K562 (cell line): ENCODE data around the gene DAPK1. TPM values are rescaled to one million over a fixed set of nuclear protein-coding genes. Genes with fewer than 3 reads are reported as not detected.

ENCODE experiments used
- ATAC-seq: fragments of 200-7000 bp; cut with Tn5 transposase; 3 replicates; pipeline ENCODE4 v1.9.1; 2020; ENCODE audit warnings: moderate library complexity
- BruUV-seq: library from RNA; stranded (reverse); fragments of 400-500 nt; replicated peaks from 2 replicates; lab custom pipeline; 2021; lab: Mats Ljungman, UMichigan
- CTCF ChIA-PET: fragments of 300-600 bp; formaldehyde crosslinking; extraction: SDS; loops from one replicate; lab custom pipeline; 2021; ENCODE audit warnings: low intra/inter-chr PET ratio; lab: Yijun Ruan, JAX
- POLR2A ChIA-PET: fragments of 300-600, 350-650 bp; sonication (Branson Sonifier 250); formaldehyde crosslinking; extraction: SDS; loops from one replicate; lab custom pipeline; 2021; ENCODE audit warnings: antibody characterized with exemption, inconsistent platforms; lab: Yijun Ruan, JAX
- DNase-seq, 4 experiments: peaks; one replicate each; pipeline versions ENCODE4 v3.0.0 to v3.0.0-alpha.2; 2011 to 2018; ENCODE audit warnings: low spot score in 3 of 4, mixed read lengths in 3 of 4; ENCODE audit errors: extremely low read depth in 1 of 4
- FAIRE-seq: peaks from 2 replicates; lab custom pipeline; 2011; peaks lifted over from hg19 to GRCh38; lab: Jason Lieb, UNC
- H2AFZ ChIP-seq: 2 replicates; pipeline ENCODE4 v1.6.0; 2011; ENCODE audit warnings: low read depth, low read length, control low read depth, inconsistent platforms
- H3K27ac ChIP-seq: fragments of 200-600 bp; 3 replicates; pipeline ENCODE4 v1.8.0; 2011; ENCODE audit warnings: low read depth, mild to moderate bottlenecking, control low read depth, inconsistent platforms, low read length, moderate library complexity, mixed read lengths; ENCODE audit errors: extremely low read depth
- H3K27me3 ChIP-seq, 2 experiments: fragments of 300-600 bp in 1 of 2; 2 replicates in 1 of 2; 3 replicates in 1 of 2; pipeline versions ENCODE4 v1.6.0 to v1.8.0; 2011; ENCODE audit warnings: inconsistent platforms in 2 of 2, low read length in 2 of 2, mild to moderate bottlenecking in 1 of 2, mixed read lengths in 1 of 2, moderate library complexity in 1 of 2; ENCODE audit not compliant: control insufficient read depth in 2 of 2, insufficient read depth in 2 of 2
- H3K36me3 ChIP-seq: fragments of 300-600 bp; 3 replicates; pipeline ENCODE4 v1.8.0; 2011; ENCODE audit warnings: mild to moderate bottlenecking, low read length, inconsistent platforms; ENCODE audit not compliant: control insufficient read depth, insufficient read depth
- H3K4me1 ChIP-seq, 2 experiments: fragments of 200-600 bp in 1 of 2; replicated peaks in 1 of 2; 2 replicates in 1 of 2; 3 replicates in 1 of 2; pipeline versions ENCODE4 v1.5.1 to v1.8.0; 2011; ENCODE audit warnings: inconsistent platforms in 2 of 2, low read length in 2 of 2, mild to moderate bottlenecking in 1 of 2, mixed read lengths in 1 of 2, moderate library complexity in 1 of 2; ENCODE audit not compliant: control insufficient read depth in 2 of 2, insufficient read depth in 2 of 2
- H3K4me2 ChIP-seq: 2 replicates; pipeline ENCODE4 v1.6.1; 2011; ENCODE audit warnings: low read length, control low read depth, inconsistent platforms, mixed read lengths; ENCODE audit not compliant: insufficient read depth
- H3K4me3 ChIP-seq: fragments of 200-600 bp; sonication (generic), shearing (Covaris generic); 2 replicates; pipeline ENCODE4 v1.5.1; 2016; ENCODE audit warnings: control low read depth, inconsistent platforms
- H3K79me2 ChIP-seq: fragments of 200-600 bp; 3 replicates; pipeline ENCODE4 v1.8.0; 2011; ENCODE audit warnings: low read length, inconsistent platforms; ENCODE audit not compliant: control insufficient read depth, insufficient read depth
- H3K9ac ChIP-seq, 2 experiments: 2 replicates each; pipeline versions ENCODE4 v1.6.0 to v1.6.1; 2011; ENCODE audit warnings: low read depth in 2 of 2, low read length in 2 of 2, control low read depth in 1 of 2, inconsistent platforms in 1 of 2, mild to moderate bottlenecking in 1 of 2, mixed read lengths in 1 of 2; ENCODE audit not compliant: insufficient read depth in 1 of 2
- H3K9me1 ChIP-seq: one replicate; pipeline ENCODE4 v1.6.0; 2011; ENCODE audit warnings: inconsistent platforms, mild to moderate bottlenecking, low read length, moderate library complexity; ENCODE audit not compliant: control insufficient read depth, insufficient read depth
- H3K9me3 ChIP-seq: replicated peaks from 2 replicates; pipeline ENCODE4 v1.5.1; 2011; ENCODE audit warnings: low read depth, low read length, inconsistent platforms; ENCODE audit not compliant: control insufficient read depth, insufficient read depth
- H4K20me1 ChIP-seq: replicated peaks from 2 replicates; pipeline ENCODE4 v1.6.1; 2011; ENCODE audit warnings: low read length, inconsistent platforms, mixed read lengths; ENCODE audit not compliant: control insufficient read depth, insufficient read depth
- ATF6 ChIP-seq: sonication (generic); formaldehyde crosslinking; IDR thresholded peaks from 2 replicates; pipeline ENCODE4 v1.4.0; 2020; ENCODE audit warnings: mild to moderate bottlenecking, missing genetic modification reagents
- C11orf30 ChIP-seq: fragments of 450-650 bp; IDR thresholded peaks from 2 replicates; pipeline ENCODE4 v1.6.1; 2016; ENCODE audit warnings: low read depth, mild to moderate bottlenecking
- CHD1 ChIP-seq: fragments of 200-600 bp; sonication (generic); IDR thresholded peaks from one replicate; pipeline ENCODE4 v1.6.1; 2012; ENCODE audit warnings: mild to moderate bottlenecking, moderate library complexity, low read length, inconsistent platforms
- EHMT2 ChIP-seq: fragments of 450-650 bp; IDR thresholded peaks from 2 replicates; pipeline ENCODE4 v1.6.1; 2018; ENCODE audit warnings: antibody characterized with exemption
- MAFK ChIP-seq: IDR thresholded peaks from 2 replicates; pipeline ENCODE4 v1.6.1; 2011; ENCODE audit warnings: low read length, improper control_type of control experiment
- MED1 ChIP-seq: sonication (generic); formaldehyde crosslinking; IDR thresholded peaks from 2 replicates; pipeline ENCODE4 v1.8.1; 2023; ENCODE audit warnings: missing genetic modification reagents, borderline replicate concordance
- NFE2 ChIP-seq: IDR thresholded peaks from 2 replicates; pipeline ENCODE4 v1.6.1; 2014; ENCODE audit warnings: antibody characterized with exemption, low read depth
- NFE2L1 ChIP-seq: fragments of 450-650 bp; IDR thresholded peaks from 2 replicates; pipeline ENCODE4 v1.6.1; 2016; ENCODE audit warnings: missing genetic modification characterization, low read depth, mild to moderate bottlenecking, missing compliant biosample characterization, moderate library complexity, borderline replicate concordance
- ZC3H11A ChIP-seq: IDR thresholded peaks from 2 replicates; pipeline ENCODE4 v1.6.1; 2012; ENCODE audit warnings: low read depth, low read length, improper control_type of control experiment
- ZNF12 ChIP-seq: sonication (generic); formaldehyde crosslinking; IDR thresholded peaks from 2 replicates; pipeline ENCODE4 v1.4.0; 2020; ENCODE audit warnings: mild to moderate bottlenecking, missing genetic modification reagents
- ZNF121 ChIP-seq: sonication (generic); formaldehyde crosslinking; conservative IDR thresholded peaks from 2 replicates; pipeline ENCODE4 v1.8.0; 2022; ENCODE audit warnings: missing genetic modification reagents
- ZNF316 ChIP-seq: fragments of 450-650 bp; IDR thresholded peaks from 2 replicates; pipeline ENCODE4 v1.6.1; 2016
- ZNF740 ChIP-seq, 3 experiments: fragments of 200-800 bp in 1 of 3; sonication (Bioruptor generic) in 1 of 3; sonication (generic) in 1 of 3; formaldehyde crosslinking in 1 of 3; IDR thresholded peaks; 2 replicates each; pipeline versions ENCODE4 v1.6.1 to v1.8.0; 2016 to 2022; ENCODE audit warnings: mild to moderate bottlenecking in 2 of 3, missing compliant biosample characterization in 2 of 3, missing genetic modification characterization in 2 of 3, missing genetic modification reagents in 1 of 3
- ZNF778 ChIP-seq: fragments of 450-650 bp; formaldehyde crosslinking; IDR thresholded peaks from 2 replicates; pipeline ENCODE4 v1.4.0; 2020; ENCODE audit warnings: mild to moderate bottlenecking, moderate library complexity
- WGBS: fragments of 100-300 bp; shearing (Covaris generic); methylation state at CpG from one replicate; pipeline ENCODE4 v1.1.6; 2016; ENCODE audit warnings: low coverage, mixed read lengths; ENCODE audit not compliant: insufficient coverage; ENCODE audit errors: missing lambda C conversion rate; 5-methylcytosine and 5-hydroxymethylcytosine counted together
- in situ Hi-C: fragments of 300-500 bp; cut with MboI; formaldehyde crosslinking; loops from 4 replicates; pipeline ENCODE4 v1.15.0; 2018; ENCODE audit warnings: inconsistent platforms, mixed read lengths
- intact Hi-C: fragments of 100-400 bp; cut with micrococcal nuclease; formaldehyde crosslinking; loops from 2 replicates; pipeline ENCODE4 v1.14.2; 2022
- polyA plus RNA-seq, 8 experiments: library from polyadenylated mRNA; depleted of rRNA in 4 of 8; stranded (reverse) in 5 of 8; unstranded in 3 of 8; fragments of >200 nt; fragmentation: Nextera tagmentation in 2 of 8; fragmentation: Illumina TruSeq in 1 of 8; extraction: Ambion mirVana in 2 of 8; extraction: Trizol in 1 of 8; gene quantifications; 2 replicates each; pipeline versions ENCODE4 v1.2.1 to v1.2.3, GENCODE V29; 2011 to 2014; ENCODE audit warnings: inconsistent platforms in 1 of 8, missing spikeins in 1 of 8
- total RNA-seq, 7 experiments: library from RNA; depleted of rRNA in 6 of 7; stranded (reverse); fragments of >200 nt in 6 of 7; fragmentation: Illumina TruSeq in 2 of 7; extraction: Trizol in 2 of 7; gene quantifications; 2 replicates each; pipeline versions ENCODE4 v1.2.1 to v1.2.3, GENCODE V29; 2011 to 2021; ENCODE audit warnings: low replicate concordance in 1 of 7
- TF ChIP-seq, protein P1 (sequence below): fragments of 250-450 bp; sonication (Bioruptor Pico); IDR thresholded peaks from 2 replicates; pipeline ENCODE4 v1.8.0; 2022; ENCODE audit warnings: moderate library complexity, mild to moderate bottlenecking, inconsistent platforms

The DAPK1 gene
- total and polyA plus RNA-seq, 9 of the 15 experiments (the other 6 are each of a cell fraction or from before 2014, with no cell fraction given): 1.7 to 26.4 (median 15.8) TPM

GRCh38 chr9:87685871-87686519 is 188.3 kb downstream of the DAPK1 start:
- peak overlapping the region; percentile 17; the same call in 1 of the 2 replicates for H2AFZ ChIP-seq
- H3K36me3 ChIP-seq: peaks cover 30% of the 10 kb centered on the region; the same call in 2 of the 3 replicates
- H3K9me3 ChIP-seq: no peaks in the 10 kb centered on the region
- no peak overlapping the region for H3K4me2 ChIP-seq
- 62% methylated on average over 12 of the region's 14 CpGs for WGBS
- H3K27me3 ChIP-seq: no peaks in the 10 kb centered on the region
- no peaks in the 10 kb centered on the region for H4K20me1 ChIP-seq
- DNase-seq: peak in 3 of 4 experiments; percentile 16 to 18 (median 18)
- no peak overlapping the region for H3K4me3 ChIP-seq
- H3K79me2 ChIP-seq: no peaks in the 10 kb centered on the region
- H3K4me1 ChIP-seq: peaks cover 10 to 14% of the 10 kb centered on the region in 2 experiments; a peak in 4 of 5 replicates
- no peak for FAIRE-seq
- ATAC-seq: peak; percentile 51
- H3K27ac ChIP-seq: no peak overlapping the region
- H3K9me1 ChIP-seq: no peaks in the 10 kb centered on the region
- in situ Hi-C loops: loop anchor here (25.0 kb wide), 1 partner anchor 626 kb away; no protein-coding TSS in a partner anchor
- CTCF ChIA-PET: interaction anchor here (4.1 kb wide), 1 partner anchor 127 kb away, joined by 21 read pairs; no protein-coding TSS in a partner anchor
- H3K9ac ChIP-seq: peak overlapping the region in 1 of 2 experiments; percentile 61; a peak in 2 of 4 replicates
- intact Hi-C loops: loop anchor here (2.0 to 10.0 kb wide), 2 partner anchors 41 to 359 kb away; partner anchors contain the start of gene CTSL
- POLR2A ChIA-PET: interaction anchor here (1.5 kb wide), 1 partner anchor 28 kb away, joined by 5 read pairs; no protein-coding TSS in a partner anchor
- no TSS peak for BruUV-seq
- no peak for TF ChIP-seq ZNF778 (CRISPR knock-in tag)
- peak; percentile 5; the same call in 1 of the 2 replicates for TF ChIP-seq MAFK
- peak; percentile 35; the same call in 1 of the 2 replicates for TF ChIP-seq C11orf30
- TF ChIP-seq ZC3H11A: no peak
- no peak for TF ChIP-seq ZNF740 (CRISPR knock-in tag; IDR thresholded peaks at IDR 0.05)
- no peak for TF ChIP-seq ZNF740 (tag; IDR thresholded peaks at IDR 0.05)
- peak; percentile 52 for TF ChIP-seq NFE2
- TF ChIP-seq, protein P1, sequence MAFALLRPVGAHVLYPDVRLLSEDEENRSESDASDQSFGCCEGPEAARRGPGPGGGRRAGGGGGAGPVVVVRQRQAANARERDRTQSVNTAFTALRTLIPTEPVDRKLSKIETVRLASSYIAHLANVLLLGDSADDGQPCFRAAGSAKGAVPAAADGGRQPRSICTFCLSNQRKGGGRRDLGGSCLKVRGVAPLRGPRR: no peak
- TF ChIP-seq ZNF316: peak; percentile 30; the same call in 1 of the 2 replicates
- TF ChIP-seq ATF6 (CRISPR knock-in tag): no peak
- no peak for TF ChIP-seq CHD1
- TF ChIP-seq ZNF121: no peak
- TF ChIP-seq NFE2L1 (tag): no peak
- TF ChIP-seq EHMT2: no peak
- TF ChIP-seq MED1 (CRISPR knock-in tag): no peak
- TF ChIP-seq ZNF12 (CRISPR knock-in tag): no peak
